Measurements from ENCODE around the gene HIKESHI.

Gene HIKESHI

DNA sequence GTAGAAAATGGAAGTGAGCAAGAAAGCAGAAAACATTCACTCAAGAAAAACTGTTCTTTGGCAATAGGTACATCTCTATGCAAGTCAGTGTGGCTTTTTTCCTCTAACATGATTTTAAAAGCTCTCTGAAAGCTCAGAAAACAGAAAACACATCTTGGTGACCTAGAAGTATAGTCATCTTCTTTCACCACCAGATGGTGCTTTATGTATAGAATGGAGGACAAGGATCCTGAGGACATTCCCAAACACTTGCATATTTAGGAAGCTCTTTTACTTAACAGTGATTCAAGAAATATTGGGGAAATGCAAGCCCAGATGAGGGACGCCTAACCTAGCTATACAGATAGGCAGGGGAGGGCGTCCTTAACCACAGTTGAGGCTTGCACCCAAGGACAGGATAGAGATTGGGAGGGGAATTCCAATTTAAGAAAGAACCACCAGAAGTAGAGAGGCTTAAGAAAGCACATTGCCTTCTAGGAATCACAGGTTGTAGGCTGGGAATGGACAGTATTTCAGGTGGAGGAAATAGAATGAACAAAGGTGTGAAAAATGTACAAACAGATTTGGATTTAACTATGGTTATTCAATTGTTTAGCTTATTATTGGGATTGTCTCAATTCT is 58.8 kb downstream of the HIKESHI start:
- ChIA-PET CTCF (no interaction called here), POLR2A (no interaction called here)
- no peak overlapping the region for H3K4me3 ChIP-seq (ENCODE audit: control insufficient read depth in 1 of 7, extremely low read depth in 1 of 7, insufficient read depth in 4 of 7, low read depth in 2 of 7, low read length in 6 of 7)
- H3K9me3 ChIP-seq (ENCODE audit: control extremely low read depth in 1 of 5, control insufficient read depth in 4 of 5, insufficient read depth in 2 of 5, low read depth in 1 of 5, low read length in 4 of 5), result peaks cover 0 to 3% (median 0%) of the 10 kb centered on the region in 5 experiments
- H3K4me1 ChIP-seq (ENCODE audit: control extremely low read depth in 1 of 4, control insufficient read depth in 4 of 4, insufficient read depth in 4 of 4, low read length in 3 of 4), result no peaks in the 10 kb centered on the region
- no peak for DNase-seq
- 83% methylated on average over 2 of the region's 2 CpGs for WGBS (ENCODE audit: insufficient coverage)
- H3K27ac ChIP-seq (ENCODE audit: insufficient read depth in 1 of 2, low read depth in 1 of 2, low read length in 2 of 2, poor library complexity in 1 of 2, severe bottlenecking in 2 of 2), result no peak overlapping the region
- H3K36me3 ChIP-seq (ENCODE audit: control insufficient read depth in 4 of 4, insufficient read depth in 4 of 4, low read length in 3 of 4), result no peaks in the 10 kb centered on the region
- no peaks in the 10 kb centered on the region for H3K27me3 ChIP-seq (replicated peaks in 2 of 5; ENCODE audit: control insufficient read depth in 4 of 5, insufficient read depth in 5 of 5, low read length in 4 of 5)

DNA sequence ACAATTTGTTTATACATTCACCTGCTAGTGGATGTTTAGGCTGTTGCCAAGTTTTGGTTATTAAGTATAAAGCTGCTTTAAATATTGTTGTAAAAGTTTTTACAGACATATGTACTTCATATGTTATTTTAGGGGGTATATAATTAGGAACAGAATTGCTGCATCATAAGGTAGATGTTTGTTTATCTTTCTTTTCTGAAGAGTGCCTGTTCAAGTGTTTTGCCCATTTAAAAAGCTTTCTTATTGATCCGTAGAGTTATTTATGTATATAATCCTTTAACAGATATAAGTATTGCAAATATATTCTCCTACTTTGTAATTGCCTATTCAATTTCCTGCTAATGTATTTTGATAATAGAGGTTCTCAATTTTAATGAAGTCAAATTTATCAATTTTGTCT is 61.4 kb downstream of the HIKESHI start:
- Histone ChIP-seq H3K4me3 (ENCODE audit: control insufficient read depth in 1 of 7, extremely low read depth in 1 of 7, insufficient read depth in 4 of 7, low read depth in 2 of 7, low read length in 6 of 7) (no peak overlapping the region), H3K36me3 (ENCODE audit: control insufficient read depth in 4 of 4, insufficient read depth in 4 of 4, low read length in 3 of 4) (no peaks in the 10 kb centered on the region), H3K27ac (ENCODE audit: insufficient read depth in 1 of 2, low read depth in 1 of 2, low read length in 2 of 2, poor library complexity in 1 of 2, severe bottlenecking in 2 of 2) (no peak overlapping the region), H3K27me3 (replicated peaks in 2 of 5; ENCODE audit: control insufficient read depth in 4 of 5, insufficient read depth in 5 of 5, low read length in 4 of 5) (no peaks in the 10 kb centered on the region), H3K9me3 (ENCODE audit: control extremely low read depth in 1 of 5, control insufficient read depth in 4 of 5, insufficient read depth in 2 of 5, low read depth in 1 of 5, low read length in 4 of 5) (peaks cover 0 to 3% (median 0%) of the 10 kb centered on the region in 5 experiments), H3K4me1 (ENCODE audit: control extremely low read depth in 1 of 4, control insufficient read depth in 4 of 4, insufficient read depth in 4 of 4, low read length in 3 of 4) (no peaks in the 10 kb centered on the region)
- ChIA-PET POLR2A (no interaction called here), CTCF (no interaction called here)
- WGBS (ENCODE audit: insufficient coverage), result no CpG with 5 or more reads among the region's 1 CpG
- DNase-seq, result no peak

DNA sequence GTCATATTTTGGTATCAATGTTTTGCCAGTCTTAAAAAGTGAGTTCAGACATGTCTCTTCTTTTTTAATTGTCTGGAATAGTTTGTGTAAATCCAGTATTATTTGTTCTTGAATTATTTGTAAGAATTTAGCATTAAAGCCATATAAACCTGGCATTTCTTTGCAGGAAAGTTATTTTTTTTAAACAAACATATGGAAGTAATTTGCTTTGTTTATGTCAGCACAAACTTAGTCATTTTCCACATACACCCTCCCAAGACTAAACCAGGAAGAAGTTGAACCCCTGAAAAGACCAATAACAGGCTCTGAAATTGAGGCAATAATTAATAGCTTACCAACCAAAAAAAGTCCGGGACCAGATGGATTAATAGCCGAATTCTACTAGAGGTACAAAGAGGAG is 63.5 kb downstream of the HIKESHI start:
- CTCF ChIA-PET, result no interaction called here
- no peaks in the 10 kb centered on the region for H3K36me3 ChIP-seq (ENCODE audit: control insufficient read depth in 4 of 4, insufficient read depth in 4 of 4, low read length in 3 of 4)
- DNase-seq, result no peak

DNA sequence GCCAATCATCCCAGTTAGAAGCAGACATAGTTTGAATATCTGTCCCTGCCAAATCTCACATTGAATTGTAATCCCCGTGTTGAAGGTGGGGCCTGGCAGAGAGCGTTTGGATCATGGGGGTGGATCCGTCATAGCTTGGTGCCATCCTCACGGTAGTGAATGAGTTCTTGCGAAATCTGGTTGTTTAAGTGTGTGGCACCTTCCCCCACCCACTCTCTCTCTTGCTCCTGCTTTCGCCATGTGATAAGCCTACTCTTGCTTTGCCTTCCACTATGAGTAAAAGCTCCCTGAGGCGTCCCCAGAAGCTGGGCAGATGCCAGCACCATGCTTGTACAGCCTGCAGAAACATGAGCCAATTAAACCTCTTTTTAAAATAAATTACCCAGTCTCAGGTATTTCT is 67.6 kb downstream of the HIKESHI start:
- WGBS (ENCODE audit: insufficient coverage), result 100% methylated on average over 2 of the region's 7 CpGs
- CTCF ChIA-PET, result no interaction called here
- H3K27ac ChIP-seq (ENCODE audit: insufficient read depth in 1 of 2, low read depth in 1 of 2, low read length in 2 of 2, poor library complexity in 1 of 2, severe bottlenecking in 2 of 2), result no peak overlapping the region
- peaks cover 0 to 6% (median 0%) of the 10 kb centered on the region in 5 experiments for H3K9me3 ChIP-seq (ENCODE audit: control extremely low read depth in 1 of 5, control insufficient read depth in 4 of 5, insufficient read depth in 2 of 5, low read depth in 1 of 5, low read length in 4 of 5)
- H3K36me3 ChIP-seq (ENCODE audit: control insufficient read depth in 4 of 4, insufficient read depth in 4 of 4, low read length in 3 of 4), result no peaks in the 10 kb centered on the region
- DNase-seq, result no peak
- POLR2A ChIA-PET, result no interaction called here
- H3K4me3 ChIP-seq (ENCODE audit: control insufficient read depth in 1 of 7, extremely low read depth in 1 of 7, insufficient read depth in 4 of 7, low read depth in 2 of 7, low read length in 6 of 7), result no peak overlapping the region
- peaks cover 0 to 2% (median 0%) of the 10 kb centered on the region in 5 experiments for H3K27me3 ChIP-seq (replicated peaks in 2 of 5; ENCODE audit: control insufficient read depth in 4 of 5, insufficient read depth in 5 of 5, low read length in 4 of 5)
- peaks cover 0 to 14% (median 8%) of the 10 kb centered on the region in 4 experiments for H3K4me1 ChIP-seq (ENCODE audit: control extremely low read depth in 1 of 4, control insufficient read depth in 4 of 4, insufficient read depth in 4 of 4, low read length in 3 of 4)

More for the DNA sequence above, 63.5 kb downstream of the HIKESHI start:
- H3K9me3 ChIP-seq (ENCODE audit: control extremely low read depth in 1 of 5, control insufficient read depth in 4 of 5, insufficient read depth in 2 of 5, low read depth in 1 of 5, low read length in 4 of 5), result peaks cover 0 to 3% (median 0%) of the 10 kb centered on the region in 5 experiments
- POLR2A ChIA-PET, result no interaction called here
- no peak overlapping the region for H3K4me3 ChIP-seq (ENCODE audit: control insufficient read depth in 1 of 7, extremely low read depth in 1 of 7, insufficient read depth in 4 of 7, low read depth in 2 of 7, low read length in 6 of 7)
- no peak overlapping the region for H3K27ac ChIP-seq (ENCODE audit: insufficient read depth in 1 of 2, low read depth in 1 of 2, low read length in 2 of 2, poor library complexity in 1 of 2, severe bottlenecking in 2 of 2)
- no peaks in the 10 kb centered on the region for H3K27me3 ChIP-seq (replicated peaks in 2 of 5; ENCODE audit: control insufficient read depth in 4 of 5, insufficient read depth in 5 of 5, low read length in 4 of 5)
- WGBS (ENCODE audit: insufficient coverage), result no CpG with 5 or more reads among the region's 2 CpGs
- H3K4me1 ChIP-seq (ENCODE audit: control extremely low read depth in 1 of 4, control insufficient read depth in 4 of 4, insufficient read depth in 4 of 4, low read length in 3 of 4), result peaks cover 0 to under 1% (median under 1%) of the 10 kb centered on the region in 4 experiments

DNA sequence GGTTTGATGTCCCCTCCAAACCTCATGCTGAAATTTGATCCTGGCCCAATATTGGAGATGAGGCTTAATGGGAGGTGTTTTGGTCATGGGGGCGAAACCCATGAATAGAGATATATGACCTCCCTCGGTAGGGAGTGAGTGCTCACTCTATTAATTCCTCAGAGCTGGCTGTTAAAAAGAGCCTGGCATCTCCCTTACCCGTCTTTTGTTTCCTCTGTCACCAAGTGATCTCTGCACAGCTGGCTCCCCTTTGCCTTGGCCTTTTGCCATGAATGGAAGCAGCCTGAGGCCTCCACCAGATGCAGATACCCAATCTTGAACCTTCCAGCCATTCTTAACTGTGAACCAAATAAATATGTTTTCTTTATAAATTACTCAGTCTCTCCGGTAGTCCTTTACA is 68.1 kb downstream of the HIKESHI start:
- Histone ChIP-seq H3K4me1 (ENCODE audit: control extremely low read depth in 1 of 4, control insufficient read depth in 4 of 4, insufficient read depth in 4 of 4, low read length in 3 of 4) (peaks cover 0 to 17% (median 8%) of the 10 kb centered on the region in 4 experiments), H3K9me3 (ENCODE audit: control extremely low read depth in 1 of 5, control insufficient read depth in 4 of 5, insufficient read depth in 2 of 5, low read depth in 1 of 5, low read length in 4 of 5) (peaks cover 0 to 6% (median 4%) of the 10 kb centered on the region in 5 experiments), H3K4me3 (ENCODE audit: control insufficient read depth in 1 of 7, extremely low read depth in 1 of 7, insufficient read depth in 4 of 7, low read depth in 2 of 7, low read length in 6 of 7) (no peak overlapping the region), H3K27ac (ENCODE audit: insufficient read depth in 1 of 2, low read depth in 1 of 2, low read length in 2 of 2, poor library complexity in 1 of 2, severe bottlenecking in 2 of 2) (no peak overlapping the region), H3K27me3 (replicated peaks in 2 of 5; ENCODE audit: control insufficient read depth in 4 of 5, insufficient read depth in 5 of 5, low read length in 4 of 5) (peaks cover 0 to 4% (median 0%) of the 10 kb centered on the region in 5 experiments), H3K36me3 (ENCODE audit: control insufficient read depth in 4 of 4, insufficient read depth in 4 of 4, low read length in 3 of 4) (no peaks in the 10 kb centered on the region)
- WGBS (ENCODE audit: insufficient coverage), result 81% methylated on average over 3 of the region's 4 CpGs
- ChIA-PET POLR2A (no interaction called here), CTCF (no interaction called here)
- no peak for DNase-seq

DNA sequence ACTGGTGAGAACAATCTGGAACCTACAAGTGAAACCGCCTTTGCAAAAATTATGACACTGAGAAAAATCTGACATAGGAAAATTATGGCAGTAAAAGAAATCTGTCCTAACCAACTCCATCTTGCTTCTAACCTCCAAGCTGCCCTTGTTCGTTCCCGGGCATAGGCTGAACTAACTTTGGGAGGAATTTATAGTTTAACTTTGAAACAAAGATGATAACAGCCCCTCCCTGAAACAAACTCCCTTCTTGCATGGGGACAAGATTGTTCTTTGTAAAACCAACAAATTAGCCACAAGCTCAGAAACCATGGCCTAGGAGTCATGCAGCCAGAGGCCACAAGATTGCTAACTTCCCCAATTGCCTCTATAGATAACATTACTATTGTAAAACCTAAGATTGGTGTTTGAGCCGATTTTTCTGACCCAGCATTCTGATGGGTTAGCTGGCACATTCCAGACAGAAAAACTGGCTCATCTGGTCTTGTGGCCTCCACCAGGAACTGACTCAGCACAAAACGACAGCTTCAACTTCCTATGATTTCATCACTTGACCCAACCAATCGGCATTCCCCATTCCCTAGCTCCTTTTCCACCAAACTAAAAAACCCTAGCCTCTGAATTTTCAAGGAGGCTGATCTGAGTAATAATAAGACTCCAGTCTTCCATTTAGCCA is 69.0 kb downstream of the HIKESHI start:
- DNase-seq, result peak; percentile 37 to 73 (median 62)
- peaks cover 0 to 17% (median 8%) of the 10 kb centered on the region in 4 experiments for H3K4me1 ChIP-seq (ENCODE audit: control extremely low read depth in 1 of 4, control insufficient read depth in 4 of 4, insufficient read depth in 4 of 4, low read length in 3 of 4)
- H3K9me3 ChIP-seq (ENCODE audit: control extremely low read depth in 1 of 5, control insufficient read depth in 4 of 5, insufficient read depth in 2 of 5, low read depth in 1 of 5, low read length in 4 of 5), result peaks cover 0 to 6% (median 4%) of the 10 kb centered on the region in 5 experiments
- ChIA-PET CTCF (no interaction called here), POLR2A (no interaction called here)
- H3K27me3 ChIP-seq (replicated peaks in 2 of 5; ENCODE audit: control insufficient read depth in 4 of 5, insufficient read depth in 5 of 5, low read length in 4 of 5), result peaks cover 0 to 4% (median 0%) of the 10 kb centered on the region in 5 experiments
- 33% methylated on average over 4 of the region's 6 CpGs for WGBS (ENCODE audit: insufficient coverage)
- H3K4me3 ChIP-seq (ENCODE audit: control insufficient read depth in 1 of 7, extremely low read depth in 1 of 7, insufficient read depth in 4 of 7, low read depth in 2 of 7, low read length in 6 of 7), result no peak overlapping the region
- H3K27ac ChIP-seq (ENCODE audit: insufficient read depth in 1 of 2, low read depth in 1 of 2, low read length in 2 of 2, poor library complexity in 1 of 2, severe bottlenecking in 2 of 2), result no peak overlapping the region
- no peaks in the 10 kb centered on the region for H3K36me3 ChIP-seq (ENCODE audit: control insufficient read depth in 4 of 4, insufficient read depth in 4 of 4, low read length in 3 of 4)

DNA sequence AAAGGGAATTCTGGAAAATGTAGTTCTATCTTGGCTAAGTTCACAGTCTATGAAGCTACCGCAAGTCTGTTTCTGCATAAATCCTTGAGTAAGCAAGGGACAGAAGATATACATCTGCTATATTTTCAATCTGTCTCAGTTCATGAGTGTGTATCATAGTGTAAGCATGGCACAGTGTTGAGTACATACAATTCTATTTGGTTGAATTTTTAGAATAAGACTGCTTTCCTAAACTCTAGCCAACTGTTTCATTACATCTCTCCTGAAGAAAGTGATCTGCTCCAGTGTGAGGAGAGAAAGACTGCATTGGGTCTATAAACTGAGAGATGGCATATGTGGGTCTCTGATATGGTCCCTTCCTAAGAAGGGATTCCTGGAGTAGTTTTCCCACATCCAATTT is 70.0 kb downstream of the HIKESHI start:
- no CpG with 5 or more reads among the region's 1 CpG for WGBS (ENCODE audit: insufficient coverage)
- no peak for DNase-seq
- no peak overlapping the region for H3K27ac ChIP-seq (ENCODE audit: insufficient read depth in 1 of 2, low read depth in 1 of 2, low read length in 2 of 2, poor library complexity in 1 of 2, severe bottlenecking in 2 of 2)
- peaks cover 0 to 17% (median 8%) of the 10 kb centered on the region in 4 experiments for H3K4me1 ChIP-seq (ENCODE audit: control extremely low read depth in 1 of 4, control insufficient read depth in 4 of 4, insufficient read depth in 4 of 4, low read length in 3 of 4)
- POLR2A ChIA-PET, result no interaction called here
- no peak overlapping the region for H3K4me3 ChIP-seq (ENCODE audit: control insufficient read depth in 1 of 7, extremely low read depth in 1 of 7, insufficient read depth in 4 of 7, low read depth in 2 of 7, low read length in 6 of 7)
- peaks cover 0 to 9% (median 4%) of the 10 kb centered on the region in 5 experiments for H3K9me3 ChIP-seq (ENCODE audit: control extremely low read depth in 1 of 5, control insufficient read depth in 4 of 5, insufficient read depth in 2 of 5, low read depth in 1 of 5, low read length in 4 of 5)
- no peaks in the 10 kb centered on the region for H3K36me3 ChIP-seq (ENCODE audit: control insufficient read depth in 4 of 4, insufficient read depth in 4 of 4, low read length in 3 of 4)
- H3K27me3 ChIP-seq (replicated peaks in 2 of 5; ENCODE audit: control insufficient read depth in 4 of 5, insufficient read depth in 5 of 5, low read length in 4 of 5), result peaks cover 0 to 4% (median 0%) of the 10 kb centered on the region in 5 experiments
- CTCF ChIA-PET, result no interaction called here

Data from common myeloid progenitor, CD34-positive (primary cell).